Uterus (tissue), 4 donors: ENCODE data around the gene DHRS3. TPM values are rescaled to one million over a fixed set of nuclear protein-coding genes. Genes with fewer than 3 reads are reported as not detected.
A peak's percentile ranks its signal among the peaks of the same experiment; 100 is the strongest.

ENCODE experiments used
- DNase-seq, 2 donors: peaks; one replicate each; pipeline ENCODE4 v3.0.0-alpha.2; 2019 to 2020
- H3K27ac ChIP-seq, 2 donors: fragments of 200-600 bp; sonication (generic); 1 replicate in 1 of 2; 2 replicates in 1 of 2; pipeline ENCODE4 v1.5.1; 2016 to 2018
- H3K27me3 ChIP-seq, 2 donors: fragments of 200-600 bp; sonication (generic); one replicate each; pipeline ENCODE4 v1.5.1; 2018 to 2019; ENCODE audit warnings: control low read depth in 1 of 2
- H3K36me3 ChIP-seq, 2 donors: fragments of 200-600 bp; sonication (generic); one replicate each; pipeline ENCODE4 v1.5.1; 2019; ENCODE audit warnings: control low read depth in 1 of 2
- H3K4me1 ChIP-seq, 2 donors: fragments of 200-600 bp; sonication (generic); one replicate each; pipeline ENCODE4 v1.5.1; 2018 to 2019; ENCODE audit warnings: control low read depth in 1 of 2
- H3K4me3 ChIP-seq, 2 donors: fragments of 200-600 bp; sonication (generic); 1 replicate in 1 of 2; 2 replicates in 1 of 2; pipeline ENCODE4 v1.5.1; 2018 to 2019; ENCODE audit warnings: mild to moderate bottlenecking in 1 of 2
- H3K9me3 ChIP-seq, 2 donors: fragments of 200-600 bp; sonication (generic); one replicate each; pipeline ENCODE4 v1.5.1; 2019; ENCODE audit warnings: control low read depth in 1 of 2
- POLR2A ChIP-seq, 2 donors: fragments of 450-650 bp; IDR thresholded peaks; one replicate each; pipeline ENCODE4 v1.6.1; 2016; ENCODE audit warnings: antibody characterized with exemption in 2 of 2, mild to moderate bottlenecking in 1 of 2, moderate library complexity in 1 of 2
- intact Hi-C: fragments of 100-400 bp; cut with DNase I; formaldehyde crosslinking; loops from one replicate; pipeline ENCODE4 v1.15.1; 2023; ENCODE audit warnings: low total_unique reads
- total RNA-seq, 4 donors: library from RNA; depleted of rRNA in 3 of 4; stranded (reverse); fragments of >200 nt in 3 of 4; gene quantifications; one replicate each; pipeline versions ENCODE4 v1.1.0 to v1.2.4, GENCODE V29; 2014 to 2023
- TF ChIP-seq, protein P1 (sequence below), 4 experiments: fragments of 200-600 bp in 2 of 4; fragments of 450-650 bp in 2 of 4; sonication (generic) in 2 of 4; IDR thresholded peaks; one replicate each; pipeline ENCODE4 v1.5.1; 2016 to 2019; ENCODE audit warnings: antibody characterized with exemption in 4 of 4, mild to moderate bottlenecking in 2 of 4, moderate library complexity in 1 of 4
- donor health status: DM: yes; HTN: yes; CAD: no.

DHRS3 gene
- total RNA-seq, 4 donors from 2014 or later, result 12.6 to 82.0 (median 51.5) TPM

DNA sequence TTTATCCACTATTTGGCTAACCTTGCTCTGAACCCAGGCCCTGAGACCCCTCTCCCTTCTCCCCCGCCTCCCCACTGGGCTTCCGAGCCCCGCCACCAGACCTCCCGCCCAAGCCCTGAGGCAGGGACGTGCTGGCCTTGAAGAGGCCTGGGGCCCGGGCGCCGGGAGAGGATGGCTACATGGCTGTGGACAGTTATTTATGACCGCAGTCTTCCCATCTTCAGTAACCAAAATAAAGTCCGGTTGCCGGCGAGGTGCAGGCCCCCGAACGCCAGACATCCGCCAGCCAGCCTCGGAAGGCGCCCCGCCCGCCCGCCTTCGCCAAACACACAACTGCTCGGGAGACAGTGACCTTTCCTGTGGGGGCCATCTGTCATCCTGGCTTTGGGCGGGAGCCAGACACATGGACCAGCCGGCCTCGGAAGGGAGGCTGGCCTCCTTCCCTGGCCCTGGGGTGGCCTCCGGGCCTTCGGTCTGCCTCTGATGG lies 69.0 kb downstream of the DHRS3 start:
- Histone ChIP-seq H3K4me1 (peaks cover 9 to 10% of the 10 kb centered on the region in 2 donors), H3K9me3 (no peaks in the 10 kb centered on the region), H3K27me3 (no peaks in the 10 kb centered on the region), H3K4me3 (peak overlapping the region in 1 of 2 donors; percentile 7), H3K36me3 (no peaks in the 10 kb centered on the region), H3K27ac (peak overlapping the region; percentile 86 to 92)
- intact Hi-C loops, result no loop called here
- DNase-seq, result peak; percentile 74 to 82
- TF ChIP-seq, protein P1, sequence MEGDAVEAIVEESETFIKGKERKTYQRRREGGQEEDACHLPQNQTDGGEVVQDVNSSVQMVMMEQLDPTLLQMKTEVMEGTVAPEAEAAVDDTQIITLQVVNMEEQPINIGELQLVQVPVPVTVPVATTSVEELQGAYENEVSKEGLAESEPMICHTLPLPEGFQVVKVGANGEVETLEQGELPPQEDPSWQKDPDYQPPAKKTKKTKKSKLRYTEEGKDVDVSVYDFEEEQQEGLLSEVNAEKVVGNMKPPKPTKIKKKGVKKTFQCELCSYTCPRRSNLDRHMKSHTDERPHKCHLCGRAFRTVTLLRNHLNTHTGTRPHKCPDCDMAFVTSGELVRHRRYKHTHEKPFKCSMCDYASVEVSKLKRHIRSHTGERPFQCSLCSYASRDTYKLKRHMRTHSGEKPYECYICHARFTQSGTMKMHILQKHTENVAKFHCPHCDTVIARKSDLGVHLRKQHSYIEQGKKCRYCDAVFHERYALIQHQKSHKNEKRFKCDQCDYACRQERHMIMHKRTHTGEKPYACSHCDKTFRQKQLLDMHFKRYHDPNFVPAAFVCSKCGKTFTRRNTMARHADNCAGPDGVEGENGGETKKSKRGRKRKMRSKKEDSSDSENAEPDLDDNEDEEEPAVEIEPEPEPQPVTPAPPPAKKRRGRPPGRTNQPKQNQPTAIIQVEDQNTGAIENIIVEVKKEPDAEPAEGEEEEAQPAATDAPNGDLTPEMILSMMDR (IDR thresholded peaks at IDR 0.05), result no peak
- TF ChIP-seq POLR2A (IDR thresholded peaks at IDR 0.05), result no peak

DNA sequence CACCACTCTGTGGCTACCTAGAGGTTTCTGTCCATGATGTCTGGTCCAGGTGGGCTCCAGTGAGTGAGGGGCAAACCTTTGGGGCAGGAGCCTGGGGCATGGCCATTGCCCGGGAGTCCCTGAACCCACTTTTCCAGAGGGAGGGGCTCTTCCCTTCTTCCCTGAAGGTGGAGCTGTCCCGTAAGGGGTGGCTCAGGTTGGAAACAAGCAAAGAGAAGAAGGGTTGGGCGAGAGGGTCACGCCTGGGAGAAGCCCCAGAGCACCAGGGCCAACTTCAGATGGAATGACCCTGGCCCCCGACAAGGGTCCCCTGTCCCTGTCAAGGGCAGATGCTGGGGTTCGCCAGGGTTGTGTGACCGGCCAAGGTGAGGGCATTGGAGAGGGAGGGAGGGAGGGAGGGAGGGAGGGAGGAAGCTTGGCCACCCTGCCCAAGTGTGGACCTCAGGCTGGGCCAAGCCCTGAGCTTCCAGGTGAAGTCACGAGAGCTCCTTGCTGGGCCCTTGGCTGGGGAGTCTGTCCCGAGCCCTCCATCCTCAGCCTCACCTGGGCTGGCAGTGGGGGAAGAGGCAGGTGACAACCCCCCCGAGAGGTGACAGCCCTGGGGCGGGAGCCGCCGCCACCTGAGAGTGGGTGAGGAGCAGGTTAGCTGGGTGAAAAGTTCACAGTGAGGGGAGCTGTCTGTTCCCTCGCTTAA lies 69.6 kb downstream of the DHRS3 start:
- H3K27ac ChIP-seq, result peak overlapping the region; percentile 86 to 92
- intact Hi-C loops, result no loop called here
- H3K27me3 ChIP-seq, result no peaks in the 10 kb centered on the region
- H3K9me3 ChIP-seq, result no peaks in the 10 kb centered on the region
- no peaks in the 10 kb centered on the region for H3K36me3 ChIP-seq
- DNase-seq, result no peak
- TF ChIP-seq, protein P1 (IDR thresholded peaks at IDR 0.05), result no peak
- TF ChIP-seq POLR2A (IDR thresholded peaks at IDR 0.05), result no peak
- H3K4me3 ChIP-seq, result no peak overlapping the region
- peaks cover 9 to 10% of the 10 kb centered on the region in 2 donors for H3K4me1 ChIP-seq

DNA sequence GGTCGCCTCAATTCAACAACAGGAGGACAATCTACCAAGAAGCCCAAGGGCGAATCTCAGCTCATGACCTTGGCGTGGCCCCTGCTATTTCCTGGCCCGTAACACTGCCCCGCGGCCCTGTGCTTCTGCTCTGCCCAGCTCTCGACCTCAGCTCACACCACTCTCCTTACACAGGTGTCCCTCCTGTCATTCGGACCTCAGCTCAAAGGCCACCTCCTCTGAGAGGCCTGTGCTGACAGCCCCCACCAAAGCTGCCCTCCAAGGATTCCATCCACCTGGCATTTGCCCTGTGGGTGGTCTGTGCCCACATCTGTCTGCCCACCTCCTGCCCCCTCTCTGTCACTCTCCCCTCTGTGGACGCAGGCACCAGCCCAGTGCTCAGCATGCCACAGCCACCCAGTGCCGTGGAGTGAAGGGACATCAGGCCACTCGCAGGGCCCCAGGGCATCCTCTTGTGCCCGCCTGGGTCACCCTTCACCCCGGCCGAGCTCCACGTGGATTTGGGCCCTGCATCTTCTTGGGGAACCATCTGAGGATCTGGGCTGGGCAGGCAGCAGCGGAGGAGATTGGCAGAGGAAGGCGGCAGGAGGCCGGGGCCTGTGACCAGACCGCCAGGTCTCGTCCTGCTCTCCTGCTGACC lies 70.3 kb downstream of the DHRS3 start:
- Histone ChIP-seq H3K27me3 (no peaks in the 10 kb centered on the region), H3K4me3 (no peak overlapping the region), H3K27ac (peak overlapping the region; percentile 86 to 92), H3K4me1 (peaks cover 9 to 10% of the 10 kb centered on the region in 2 donors), H3K9me3 (no peaks in the 10 kb centered on the region), H3K36me3 (no peaks in the 10 kb centered on the region)
- peak in 1 of 2 donors; percentile 19 for DNase-seq
- TF ChIP-seq POLR2A (IDR thresholded peaks at IDR 0.05), result no peak
- TF ChIP-seq, protein P1 (IDR thresholded peaks at IDR 0.05), result no peak
- intact Hi-C loops, result no loop called here

DNA sequence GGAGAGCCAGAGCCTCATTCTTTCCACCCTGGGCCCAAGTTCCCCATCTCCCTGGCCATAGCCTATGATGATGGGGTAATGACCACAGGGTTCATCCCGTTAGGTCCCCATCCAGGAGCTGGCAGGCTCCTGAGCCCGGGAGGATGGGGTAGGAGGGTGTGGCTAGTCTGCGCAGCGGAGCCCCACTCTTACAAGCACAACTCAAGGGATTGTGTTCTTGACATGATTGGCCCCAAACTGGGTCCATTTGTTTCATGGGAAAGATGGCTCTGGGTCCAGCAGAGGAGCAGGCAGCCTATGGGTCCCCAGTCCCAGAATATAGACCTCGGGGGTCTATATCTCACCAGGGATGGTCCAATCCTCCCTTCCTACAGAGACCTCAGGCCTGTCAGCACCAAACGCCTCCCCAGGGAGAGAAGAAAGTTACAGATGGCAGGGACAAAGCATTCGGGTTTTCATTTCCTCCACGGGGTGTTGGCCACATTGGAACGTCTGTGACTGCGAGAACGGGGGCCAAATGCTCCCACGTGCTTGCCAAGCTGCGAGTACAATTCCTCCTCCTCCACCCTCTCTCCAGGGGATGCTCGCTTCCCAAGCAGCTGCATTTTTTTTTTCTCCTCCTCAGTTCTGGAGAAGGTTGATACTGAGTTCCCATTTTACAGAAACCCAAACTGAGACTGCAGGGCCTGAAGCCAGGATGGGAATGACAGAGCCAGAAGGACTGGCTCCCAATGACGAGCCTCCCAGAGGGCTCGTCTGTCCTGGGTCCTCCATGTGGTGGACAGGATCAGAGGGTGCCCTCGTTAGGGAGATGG lies 71.0 kb downstream of the DHRS3 start:
- TF ChIP-seq, protein P1 (IDR thresholded peaks at IDR 0.05), result no peak
- no peak for TF ChIP-seq POLR2A (IDR thresholded peaks at IDR 0.05)
- peak in 1 of 2 donors; percentile 75 for DNase-seq
- intact Hi-C loops, result no loop called here
- no peaks in the 10 kb centered on the region for H3K27me3 ChIP-seq
- H3K4me3 ChIP-seq, result no peak overlapping the region
- H3K4me1 ChIP-seq, result peaks cover 9 to 10% of the 10 kb centered on the region in 2 donors
- H3K9me3 ChIP-seq, result no peaks in the 10 kb centered on the region
- H3K27ac ChIP-seq, result peak overlapping the region; percentile 86 to 92
- H3K36me3 ChIP-seq, result no peaks in the 10 kb centered on the region
